Renal pelvis (tissue), 4 donors: ENCODE results near the gene SLC9A9. TPM values are rescaled to one million over a fixed set of nuclear protein-coding genes. Genes with fewer than 3 reads are reported as not detected.
"Not testable (repeated sequence)": the region's sequence is repeated elsewhere in the genome, so short reads cannot be mapped to it uniquely, and the experiment has no call there.

Experiments used
- DNase-seq: peaks from one replicate; pipeline ENCODE4 v3.0.0-alpha.2; 2013
- polyA plus RNA-seq, 3 donors: library from polyadenylated mRNA; unstranded; fragments of 120-200 nt; gene quantifications; one replicate each; pipeline ENCODE4 v1.2.1, GENCODE V29; 2013; ENCODE audit not compliant: insufficient read length in 3 of 3

Gene SLC9A9
- polyA plus RNA-seq, 3 donors, result 4.2 to 5.3 (median 4.9) TPM

GRCh38 chr3:143811602-143812001 is 36.7 kb downstream of the SLC9A9 start:
- DNase-seq, result no peak

GRCh38 chr3:143810953-143811265 is 37.4 kb downstream of the SLC9A9 start:
- no peak for DNase-seq

DNA sequence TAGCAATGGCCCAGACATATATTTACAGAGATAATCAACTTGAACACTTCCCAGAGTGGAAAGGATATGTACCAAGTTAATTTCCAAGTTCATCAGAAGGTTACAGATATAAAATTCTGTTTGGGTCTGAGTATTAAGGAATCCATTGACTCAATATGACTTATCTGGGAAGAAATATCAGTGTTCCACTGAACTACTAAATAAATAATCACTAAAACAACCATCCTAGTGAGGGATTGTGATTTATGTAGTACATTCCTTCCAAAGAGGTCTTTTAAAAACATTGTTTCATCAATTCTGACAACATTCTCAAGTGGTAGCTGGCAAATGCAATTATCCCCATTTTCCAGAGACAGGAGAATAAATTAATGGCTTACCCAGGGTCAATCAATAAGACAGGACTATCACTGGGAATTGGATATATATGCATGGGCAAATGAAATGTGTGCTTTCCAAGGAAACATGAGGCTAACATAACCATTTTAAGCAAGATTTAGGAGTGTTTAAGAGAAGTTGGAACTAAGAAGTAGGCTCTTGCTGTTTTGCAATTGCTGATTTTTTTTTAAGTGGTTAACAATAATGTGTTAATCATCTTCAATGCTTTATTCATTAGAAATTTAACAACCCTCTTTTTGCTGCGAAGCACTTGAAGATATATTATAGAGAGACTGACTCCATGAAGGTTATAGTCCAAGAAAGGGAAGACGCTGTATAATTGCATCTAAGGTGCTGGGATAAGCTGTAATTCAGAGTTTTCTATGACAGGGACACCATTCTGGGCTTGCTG is 37.9 kb downstream of the SLC9A9 start:
- DNase-seq, result no peak

DNA sequence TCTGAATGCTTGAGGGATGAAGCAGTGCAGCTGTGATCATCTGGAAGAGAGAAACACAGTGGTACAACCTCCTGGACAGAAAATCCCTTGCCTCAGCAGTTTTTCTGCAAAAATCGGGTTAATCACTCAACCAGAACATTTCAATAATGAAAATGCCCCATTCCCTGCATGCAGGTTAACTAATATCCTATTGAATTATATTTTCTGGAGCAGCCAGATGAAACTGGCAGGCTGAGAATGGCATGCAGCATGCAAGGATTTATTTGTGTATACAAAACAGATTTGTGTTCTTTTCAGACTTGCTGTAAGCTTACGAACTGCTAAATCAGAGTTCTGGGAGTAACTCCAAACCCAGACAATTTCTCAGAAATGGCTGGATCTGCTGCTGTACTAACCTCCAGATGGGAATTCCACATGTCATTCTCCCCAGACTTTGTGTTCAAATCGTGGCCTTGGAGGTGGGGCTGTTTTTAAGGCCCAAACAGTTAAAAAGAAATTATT is 39.1 kb downstream of the SLC9A9 start:
- peak; percentile 63 for DNase-seq

DNA sequence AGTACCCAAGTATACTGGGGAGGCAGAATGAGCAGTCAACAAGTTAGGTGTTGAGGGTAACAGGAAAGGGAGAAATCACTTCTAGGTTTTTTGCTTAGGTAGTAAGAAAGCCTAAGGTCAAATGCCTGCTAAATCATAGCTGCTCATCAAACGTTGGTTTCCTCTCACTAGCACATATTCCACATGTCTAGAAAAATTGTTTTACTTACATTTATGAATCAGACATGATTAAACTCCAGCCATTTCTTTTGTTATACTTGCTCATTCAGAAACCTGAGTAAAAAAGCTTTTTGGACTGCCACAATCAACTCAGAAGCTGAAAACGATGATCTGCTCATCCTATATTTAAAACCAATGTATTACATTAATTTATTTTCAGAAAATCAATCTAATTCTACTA is 40.2 kb downstream of the SLC9A9 start:
- DNase-seq, result no peak

DNA sequence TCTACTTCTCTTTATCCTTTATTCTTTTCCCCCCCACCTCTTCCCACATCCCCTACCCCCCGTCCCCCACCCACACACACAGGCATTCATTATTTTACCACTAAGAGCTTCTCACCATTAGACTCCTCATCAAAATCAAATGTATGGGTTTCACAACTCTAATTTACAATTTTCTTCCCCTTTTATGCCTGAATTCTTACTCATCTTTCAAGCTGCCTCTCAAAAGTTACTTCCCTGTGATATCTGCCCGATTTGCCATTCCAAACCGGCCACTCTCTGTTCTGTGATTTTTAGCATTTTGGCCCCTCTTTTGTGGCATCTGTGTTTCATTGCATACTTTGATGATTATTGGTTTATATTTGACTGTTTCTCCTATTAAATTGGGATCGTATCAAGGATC is 42.2 kb downstream of the SLC9A9 start:
- no peak for DNase-seq

- DNase-seq, result not testable (repeated sequence)
These were observed 42.8 kb downstream of the SLC9A9 start for GRCh38 chr3:143805476-143805875.

GRCh38 chr3:143801046-143801445 is 47.2 kb downstream of the SLC9A9 start:
- DNase-seq, result not testable (repeated sequence)

- DNase-seq, result not testable (repeated sequence)
These were observed 50.1 kb downstream of the SLC9A9 start for GRCh38 chr3:143798151-143798550.

DNA sequence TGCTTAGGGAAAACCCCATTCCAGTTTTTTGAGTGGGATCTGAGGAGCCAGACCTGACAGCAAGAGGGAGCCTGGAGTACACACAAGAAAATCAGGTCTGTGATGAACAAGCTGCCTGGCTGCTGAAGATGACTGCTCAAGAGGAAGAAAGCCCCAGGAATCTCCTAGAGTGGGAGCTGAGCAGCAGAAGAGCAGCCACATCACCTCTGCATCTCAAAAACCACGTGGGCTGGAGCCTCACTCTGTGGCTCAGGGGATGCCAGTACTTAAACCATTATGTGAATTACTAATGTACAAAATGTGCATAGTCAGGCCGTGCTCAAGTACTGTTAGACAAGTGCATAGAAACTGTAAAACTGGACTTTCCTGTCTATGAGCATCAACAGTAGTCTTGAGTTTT is 52.4 kb downstream of the SLC9A9 start:
- DNase-seq, result no peak

DNA sequence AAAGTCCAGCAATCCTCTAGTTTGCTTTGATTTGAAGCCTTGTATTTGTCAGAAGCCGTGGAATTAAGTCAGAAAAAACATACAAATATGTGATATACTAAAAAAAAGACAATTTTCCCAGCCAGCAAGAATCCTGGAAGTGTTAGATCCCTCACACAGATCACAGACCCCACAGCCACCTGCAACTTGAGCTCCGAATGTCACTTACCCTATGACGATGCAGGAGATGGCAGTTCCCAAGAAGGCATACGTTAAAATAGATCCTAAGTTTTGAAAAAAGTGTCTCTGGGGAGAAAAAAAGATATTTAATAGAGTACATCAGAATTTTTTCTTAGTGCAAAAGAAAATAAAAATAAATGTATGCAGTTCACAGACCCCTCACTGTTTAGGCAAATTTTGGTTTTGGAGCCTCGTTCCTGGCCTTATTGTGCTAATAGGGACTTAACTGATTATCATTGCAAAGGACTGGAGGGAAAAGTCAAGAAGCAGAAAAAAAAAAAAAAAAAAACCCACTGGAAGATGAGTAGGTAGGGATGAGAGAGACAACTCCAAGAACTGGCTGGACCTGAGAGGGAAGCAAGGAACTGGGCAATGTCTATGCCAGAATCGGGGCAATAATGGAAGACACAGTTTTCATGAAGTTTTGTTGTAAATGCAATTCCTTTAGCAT is 53.3 kb downstream of the SLC9A9 start:
- DNase-seq, result no peak

DNA sequence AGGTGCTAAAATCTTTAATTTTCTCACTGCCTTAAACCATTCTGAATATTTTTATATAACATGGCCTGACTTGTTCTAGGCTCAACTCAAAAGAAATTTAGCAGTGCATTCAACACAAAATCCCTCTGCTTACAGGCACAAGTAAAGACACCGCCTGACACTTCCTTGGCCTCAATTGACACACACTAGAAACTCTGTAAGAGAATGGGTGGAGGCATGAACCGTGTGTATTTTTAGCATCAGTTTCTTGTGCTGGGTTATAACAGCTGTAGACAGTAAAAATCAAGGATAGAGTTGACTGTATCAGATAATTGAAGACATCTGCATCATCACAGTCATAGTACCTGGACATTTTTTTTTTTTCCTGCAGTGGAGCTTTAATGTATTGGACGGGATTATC is 54.3 kb downstream of the SLC9A9 start:
- DNase-seq, result no peak

- no peak for DNase-seq
These were observed 56.9 kb downstream of the SLC9A9 start for GRCh38 chr3:143791386-143791785.

- DNase-seq, result no peak
These were observed 61.8 kb downstream of the SLC9A9 start for GRCh38 chr3:143786219-143787191.

DNA sequence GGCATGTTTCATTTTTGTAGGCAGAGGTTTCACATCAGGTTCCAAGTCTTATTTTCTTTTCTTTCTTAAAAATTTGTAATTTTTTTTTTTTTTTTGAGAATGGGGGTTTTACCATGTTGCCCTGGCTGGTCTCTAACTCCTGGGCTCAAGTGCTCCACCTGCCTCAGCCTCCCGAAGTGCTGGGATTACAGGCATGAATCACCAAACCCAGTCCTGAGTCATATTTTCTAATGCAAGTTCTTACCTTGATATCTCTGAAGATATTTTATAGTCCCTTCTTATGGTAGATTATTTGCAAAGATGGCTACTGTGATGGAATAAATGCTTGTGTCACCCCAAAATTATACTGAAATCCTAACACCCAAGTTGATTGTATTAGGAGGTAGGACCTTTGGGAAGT is 63.8 kb downstream of the SLC9A9 start:
- DNase-seq, result no peak

GRCh38 chr3:143783851-143784370 is 64.4 kb downstream of the SLC9A9 start:
- DNase-seq, result no peak

GRCh38 chr3:143775459-143775858 is 72.8 kb downstream of the SLC9A9 start:
- no peak for DNase-seq

GRCh38 chr3:143771939-143772338 is 76.3 kb downstream of the SLC9A9 start:
- DNase-seq, result no peak

GRCh38 chr3:143771258-143771657 is 77.0 kb downstream of the SLC9A9 start:
- DNase-seq, result no peak

- no peak for DNase-seq
These were observed 77.9 kb downstream of the SLC9A9 start for GRCh38 chr3:143770391-143770790.

DNA sequence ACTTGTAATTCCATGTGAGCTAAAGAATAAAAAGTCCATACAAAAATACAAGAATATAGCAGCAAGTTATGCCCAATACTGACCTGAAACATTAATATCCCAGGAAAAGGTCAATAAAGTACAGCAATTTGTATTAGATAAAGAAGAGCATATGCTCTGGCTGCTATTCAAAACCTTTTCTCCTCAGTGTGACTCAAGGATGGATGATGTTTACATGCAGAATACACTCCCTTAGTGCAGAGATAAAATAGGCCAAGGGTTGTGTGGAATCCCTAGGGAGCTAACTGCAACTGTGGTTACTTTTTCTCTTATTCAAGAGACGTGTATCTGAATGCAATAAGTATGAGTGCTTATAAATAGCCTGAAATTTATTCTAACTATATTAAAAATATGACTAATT is 78.7 kb downstream of the SLC9A9 start:
- DNase-seq, result no peak

- DNase-seq, result no peak
These were observed 83.4 kb downstream of the SLC9A9 start for GRCh38 chr3:143764840-143765239.
